ENCODE measurements around the gene NFAM1. TPM values are rescaled to one million over a fixed set of nuclear protein-coding genes. Genes with fewer than 3 reads are reported as not detected.

Gene NFAM1
- total RNA-seq, 1 donor from 2014 or later, result 0.88 TPM

DNA sequence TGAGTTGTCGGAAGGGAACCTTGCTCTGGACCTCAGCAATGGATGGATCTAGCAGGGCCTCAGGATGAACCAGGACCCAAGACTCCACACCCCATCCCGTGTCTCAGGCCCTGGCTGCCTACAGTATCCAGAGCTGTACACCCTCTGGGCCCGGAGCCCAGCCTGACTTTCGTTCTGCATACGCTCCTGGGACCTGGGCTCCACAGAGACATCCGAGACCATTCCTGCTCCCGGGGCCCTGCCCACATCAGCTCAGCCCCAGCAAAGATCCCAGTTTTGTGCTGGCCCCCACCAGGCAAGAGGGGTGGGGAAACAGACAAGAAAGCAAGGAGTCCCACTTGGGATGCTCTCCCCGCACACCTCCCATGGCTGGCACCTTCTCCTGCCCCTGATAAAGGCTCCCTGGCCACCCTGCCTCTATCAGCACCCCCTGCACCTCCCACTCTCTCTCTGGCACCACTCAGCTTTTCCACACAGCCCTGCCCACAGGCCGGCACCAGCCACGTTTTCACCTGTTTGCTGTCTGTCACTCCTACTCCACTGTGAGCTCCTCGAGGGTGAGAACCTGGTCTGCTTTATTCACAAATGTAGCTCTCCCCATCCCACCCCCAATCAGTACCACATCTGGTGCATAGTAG lies 97.2 kb downstream of the NFAM1 start:
- H3K27ac Mint-ChIP-seq, result no peak overlapping the region
- H3K4me1 Mint-ChIP-seq (ENCODE audit: low read depth), result no peaks in the 10 kb centered on the region
- no peak for DNase-seq (ENCODE audit: low spot score)
- peaks cover 9% of the 10 kb centered on the region for H3K27me3 Mint-ChIP-seq (ENCODE audit: insufficient read depth)
- H3K4me3 Mint-ChIP-seq, result no peak overlapping the region
- no peaks in the 10 kb centered on the region for H3K9me3 Mint-ChIP-seq
- H3K36me3 Mint-ChIP-seq (ENCODE audit: low read depth), result no peaks in the 10 kb centered on the region
- intact Hi-C loops (cut with micrococcal nuclease), result no loop called here

DNA sequence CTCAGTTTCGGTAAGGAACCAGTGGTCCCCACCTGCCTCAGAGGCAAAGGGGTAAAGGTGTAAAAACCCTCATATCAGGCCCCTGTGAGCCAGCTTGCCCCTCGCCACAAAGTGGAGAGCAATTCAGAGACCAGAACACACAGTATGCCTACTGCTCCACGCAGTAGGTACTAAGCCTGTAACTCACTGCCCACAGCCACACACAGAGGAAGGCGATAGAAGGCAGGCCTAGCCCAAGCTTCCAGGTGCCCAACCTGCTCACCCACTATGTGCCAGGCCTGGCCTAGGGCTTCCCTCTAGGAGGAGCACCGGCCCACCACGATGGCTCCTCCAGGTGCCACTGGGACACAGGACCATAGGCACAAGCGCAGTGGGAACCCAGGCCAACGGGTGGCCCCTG lies 98.7 kb downstream of the NFAM1 start:
- H3K4me1 Mint-ChIP-seq (ENCODE audit: low read depth), result peaks cover 2% of the 10 kb centered on the region
- no peak for DNase-seq (ENCODE audit: low spot score)
- peaks cover 9% of the 10 kb centered on the region for H3K27me3 Mint-ChIP-seq (ENCODE audit: insufficient read depth)
- intact Hi-C loops (cut with micrococcal nuclease), result no loop called here
- no peak overlapping the region for H3K4me3 Mint-ChIP-seq
- no peaks in the 10 kb centered on the region for H3K36me3 Mint-ChIP-seq (ENCODE audit: low read depth)
- no peak overlapping the region for H3K27ac Mint-ChIP-seq
- H3K9me3 Mint-ChIP-seq, result no peaks in the 10 kb centered on the region

DNA sequence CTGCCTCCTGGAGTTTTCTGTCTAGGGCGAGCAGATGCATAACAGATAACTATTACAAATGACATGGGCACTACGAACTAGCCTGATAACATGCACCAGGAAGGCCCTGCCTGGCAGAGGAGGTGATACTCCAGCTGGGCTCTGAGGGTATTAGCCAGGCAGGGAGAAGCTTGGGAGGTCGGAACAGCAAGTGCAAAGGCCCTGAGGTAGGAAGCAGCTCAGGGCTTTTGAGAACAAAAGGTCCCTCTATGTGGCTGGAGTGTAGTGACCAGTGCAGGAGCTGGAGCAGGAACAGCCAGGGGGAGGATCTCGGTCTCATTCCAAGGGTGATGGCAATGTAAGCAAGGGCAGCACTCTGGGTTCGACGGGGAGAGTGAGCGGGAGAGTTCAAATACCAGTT lies 100.1 kb downstream of the NFAM1 start:
- Mint-ChIP-seq H3K27me3 (ENCODE audit: insufficient read depth) (peaks cover 5% of the 10 kb centered on the region), H3K9me3 (no peaks in the 10 kb centered on the region), H3K4me3 (no peak overlapping the region), H3K36me3 (ENCODE audit: low read depth) (no peaks in the 10 kb centered on the region), H3K4me1 (ENCODE audit: low read depth) (peaks cover 15% of the 10 kb centered on the region), H3K27ac (no peak overlapping the region)
- intact Hi-C loops (cut with micrococcal nuclease), result no loop called here
- DNase-seq (ENCODE audit: low spot score), result no peak

DNA sequence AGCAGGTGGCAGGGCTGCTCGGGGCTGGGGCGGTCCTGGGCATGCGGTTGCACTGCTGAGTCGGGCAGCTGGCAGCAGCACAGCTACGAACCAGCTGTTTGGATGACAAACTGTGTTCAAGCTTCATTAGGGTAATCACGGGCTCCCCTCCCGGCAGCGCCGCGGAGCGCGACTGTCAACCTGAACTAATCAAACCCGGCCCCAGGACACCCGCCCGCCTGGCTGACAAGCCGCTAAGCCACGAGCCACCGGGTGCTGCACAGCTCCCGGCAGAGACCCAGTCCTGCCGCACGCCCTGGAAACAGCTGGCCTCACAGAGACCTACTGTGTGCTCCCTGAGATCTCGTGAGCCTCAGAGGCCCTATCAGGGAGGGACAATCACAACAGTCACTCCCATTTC lies 101.2 kb downstream of the NFAM1 start:
- no peak overlapping the region for H3K27ac Mint-ChIP-seq
- no peak overlapping the region for H3K4me3 Mint-ChIP-seq
- H3K9me3 Mint-ChIP-seq, result no peaks in the 10 kb centered on the region
- peaks cover 1% of the 10 kb centered on the region for H3K27me3 Mint-ChIP-seq (ENCODE audit: insufficient read depth)
- H3K36me3 Mint-ChIP-seq (ENCODE audit: low read depth), result no peaks in the 10 kb centered on the region
- no peak for DNase-seq (ENCODE audit: low spot score)
- intact Hi-C loops (cut with micrococcal nuclease), result no loop called here
- H3K4me1 Mint-ChIP-seq (ENCODE audit: low read depth), result peaks cover 15% of the 10 kb centered on the region

Other genes with a start within 250 kb of the NFAM1 start
- 82.9 and 83.9 TPM in 2 replicates for gene TCF20, start 161.8 kb downstream of the NFAM1 start, total RNA-seq
- 131 and 144 TPM in 2 replicates for gene RRP7A, start 87.4 kb upstream of the NFAM1 start, total RNA-seq
- gene SERHL2, start 121.6 kb upstream of the NFAM1 start, total RNA-seq, result 1.4 and 2.1 TPM in 2 replicates
- 77.9 and 87.2 TPM in 2 replicates for gene POLDIP3, start 182.5 kb upstream of the NFAM1 start, total RNA-seq
- 0.49 TPM in 1 of 2 replicates, not detected in the other for gene ATP5MGL, start 208.2 kb upstream of the NFAM1 start, total RNA-seq
- gene CYB5R3, start 217.0 kb upstream of the NFAM1 start, total RNA-seq, result 69.8 and 75.1 TPM in 2 replicates

Measured in activated T-helper 1 cell treated with anti-CD3 and anti-CD28 coated beads, Interleukin-12 subunit alpha, Interleukin-12 subunit beta, Interleukin-2, Interleukin-4 antibody, amounts not matched to agents 30 ng/mL and 10 ng/mL and 1 ng/mL, durations not matched to agents 14 hours and 24 hours and 36 hours (primary cell).